Spleen (tissue), 11 donors: ENCODE measurements around the gene SEC23IP. TPM values are rescaled to one million over a fixed set of nuclear protein-coding genes. Genes with fewer than 3 reads are reported as not detected.
"Not testable (repeated sequence)": the region's sequence is repeated elsewhere in the genome, so short reads cannot be mapped to it uniquely, and the experiment has no call there.

Experiments
- DNase-seq: peaks from one replicate; pipeline ENCODE4 v3.0.0-alpha.2; 2020
- H3K27ac ChIP-seq, 8 donors: fragments of 200-600 bp; sonication (generic) in 7 of 8; 1 replicate in 4 of 8; 2 replicates in 4 of 8; pipeline versions ENCODE4 v1.5.0 to v1.8.0; 2016 to 2021; ENCODE audit warnings: inconsistent platforms in 4 of 8, mild to moderate bottlenecking in 4 of 8, moderate library complexity in 1 of 8
- H3K27me3 ChIP-seq, 7 donors: fragments of 200-600 bp; sonication (generic) in 6 of 7; replicated peaks in 1 of 7; 1 replicate in 4 of 7; 2 replicates in 3 of 7; pipeline versions ENCODE4 v1.5.0 to v1.8.0; 2016 to 2021; ENCODE audit warnings: inconsistent platforms in 3 of 7, mild to moderate bottlenecking in 1 of 7
- H3K36me3 ChIP-seq, 6 donors: fragments of 200-600 bp; sonication (generic) in 5 of 6; 1 replicate in 4 of 6; 2 replicates in 2 of 6; pipeline versions ENCODE4 v1.5.0 to v1.8.0; 2016 to 2021; ENCODE audit warnings: inconsistent platforms in 2 of 6
- H3K4me1 ChIP-seq, 6 donors: fragments of 200-600 bp; sonication (generic) in 5 of 6; 1 replicate in 3 of 6; 2 replicates in 3 of 6; pipeline versions ENCODE4 v1.5.0 to v1.8.0; 2016 to 2021; ENCODE audit warnings: inconsistent platforms in 3 of 6
- H3K4me3 ChIP-seq, 8 donors: fragments of 200-600 bp; sonication (generic) in 7 of 8; 1 replicate in 4 of 8; 2 replicates in 4 of 8; pipeline versions ENCODE4 v1.5.0 to v1.8.0; 2016 to 2021; ENCODE audit warnings: inconsistent platforms in 4 of 8, mild to moderate bottlenecking in 4 of 8, moderate library complexity in 2 of 8
- H3K9me3 ChIP-seq, 8 donors: fragments of 200-600 bp; sonication (generic) in 7 of 8; 1 replicate in 4 of 8; 2 replicates in 4 of 8; pipeline versions ENCODE4 v1.5.0 to v1.8.0; 2016 to 2021; ENCODE audit warnings: inconsistent platforms in 4 of 8
- POLR2A ChIP-seq, 3 donors: fragments of 450-650 bp; IDR thresholded peaks; one replicate each; pipeline ENCODE4 v1.5.1; 2017; ENCODE audit warnings: antibody characterized with exemption in 3 of 3, mild to moderate bottlenecking in 1 of 3
- POLR2AphosphoS5 ChIP-seq, 3 donors: sonication (generic); formaldehyde crosslinking; IDR thresholded peaks; one replicate each; pipeline ENCODE4 v1.5.1; 2017; ENCODE audit warnings: antibody characterized with exemption in 3 of 3
- WGBS, 5 donors: extraction: QIAGEN DNeasy Blood & Tissue Kit in 3 of 5; methylation state at CpG; one replicate each; pipeline versions ENCODE4 v1.1.5 to v1.1.7; 2013 to 2018; 5-methylcytosine and 5-hydroxymethylcytosine counted together
- intact Hi-C: fragments of 100-400 bp; cut with DNase I; formaldehyde crosslinking; loops from one replicate; pipeline ENCODE4 v1.15.0; 2023; ENCODE audit warnings: low total_unique reads
- polyA plus RNA-seq, 3 donors: library from polyadenylated mRNA; stranded (reverse); fragments of 200-250 nt; gene quantifications; one replicate each; pipeline ENCODE4 v1.2.1, GENCODE V29; 2013
- total RNA-seq, 7 donors: library from RNA; depleted of rRNA in 3 of 7; stranded (reverse); fragments of >200 nt in 3 of 7; fragmentation: NEBNext Ultra II Directional in 4 of 7; extraction: Animal tissue kit (Norgen Biotek cat#: 25700) in 4 of 7; gene quantifications; one replicate each; pipeline versions ENCODE4 v1.1.0 to v1.2.1, GENCODE V29; 2016 to 2021
- TF ChIP-seq, protein P1 (sequence below), 11 experiments: fragments of 200-600 bp in 7 of 11; fragments of 450-650 bp in 4 of 11; sonication (generic) in 4 of 11; IDR thresholded peaks in 8 of 11; conservative IDR thresholded peaks in 3 of 11; 1 replicate in 7 of 11; 2 replicates in 4 of 11; pipeline versions ENCODE4 v1.4.0 to v1.8.0; 2016 to 2021; ENCODE audit warnings: antibody characterized with exemption in 11 of 11, inconsistent platforms in 4 of 11, mild to moderate bottlenecking in 1 of 11
- donor health status: healthy with polysubstance abuse.
- donor health status: DM: no; HTN: no; CAD: no; lungs with moderate emphysema.
- donor health status: DM: no; HTN: no; CAD: no.
- donor health status: Bipolar disorder and iron deficiency.
- donor health status: healthy.
- donor health status: DM: no; HTN: no; CAD: no.
- donor health status: DM: yes; HTN: yes; CAD: no.

SEC23IP gene
- total and polyA plus RNA-seq, 10 donors: 6.8 to 59.9 (median 33.8) TPM

DNA sequence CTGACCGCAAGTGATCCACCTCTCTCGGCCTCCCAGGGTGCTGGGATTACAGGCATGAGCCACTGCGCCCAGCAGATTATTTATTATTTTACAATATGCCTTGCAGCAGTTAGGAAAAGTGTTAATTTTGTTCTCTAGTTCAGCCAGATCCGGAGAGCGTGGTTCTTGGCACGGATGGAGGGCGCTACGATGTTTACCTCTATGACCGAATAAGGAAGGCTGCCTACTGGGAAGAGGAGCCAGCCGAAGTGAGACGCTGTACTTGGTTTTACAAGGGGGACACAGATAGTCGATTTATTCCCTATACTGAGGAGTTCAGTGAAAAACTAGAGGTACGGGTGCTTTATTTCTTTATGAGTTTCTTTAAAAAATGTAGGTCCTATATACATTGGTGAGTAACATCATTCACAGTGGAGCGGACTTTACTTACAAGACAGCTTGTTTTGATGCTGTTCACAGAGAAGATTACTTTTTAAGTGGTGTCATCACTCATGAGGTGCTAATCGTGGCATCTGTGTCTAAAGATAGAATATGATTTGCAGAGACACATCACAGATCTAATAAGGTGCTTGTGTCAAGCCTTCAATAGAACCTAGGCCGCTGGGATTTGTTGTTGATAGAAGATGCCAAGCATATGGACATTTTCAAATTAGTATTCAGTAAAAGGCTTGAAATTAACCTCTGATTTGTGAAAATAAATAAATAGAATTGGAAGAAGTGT, 11.6 kb downstream of the SEC23IP start:
- Histone ChIP-seq H3K27me3 (no peaks in the 10 kb centered on the region), H3K27ac (no peak overlapping the region), H3K9me3 (no peaks in the 10 kb centered on the region), H3K4me1 (peaks cover 0 to 29% (median 14%) of the 10 kb centered on the region in 6 donors), H3K4me3 (no peak overlapping the region), H3K36me3 (peaks cover 6 to 98% (median 65%) of the 10 kb centered on the region in 6 donors)
- DNase-seq: no peak
- intact Hi-C loops: no loop called here
- 91 to 97% (median 93%) methylated on average over 16 of the region's 16 CpGs for WGBS, 5 donors
- no peak for TF ChIP-seq POLR2AphosphoS5 (IDR thresholded peaks at IDR 0.05)
- no peak for TF ChIP-seq POLR2A (IDR thresholded peaks at IDR 0.05)
- TF ChIP-seq, protein P1, sequence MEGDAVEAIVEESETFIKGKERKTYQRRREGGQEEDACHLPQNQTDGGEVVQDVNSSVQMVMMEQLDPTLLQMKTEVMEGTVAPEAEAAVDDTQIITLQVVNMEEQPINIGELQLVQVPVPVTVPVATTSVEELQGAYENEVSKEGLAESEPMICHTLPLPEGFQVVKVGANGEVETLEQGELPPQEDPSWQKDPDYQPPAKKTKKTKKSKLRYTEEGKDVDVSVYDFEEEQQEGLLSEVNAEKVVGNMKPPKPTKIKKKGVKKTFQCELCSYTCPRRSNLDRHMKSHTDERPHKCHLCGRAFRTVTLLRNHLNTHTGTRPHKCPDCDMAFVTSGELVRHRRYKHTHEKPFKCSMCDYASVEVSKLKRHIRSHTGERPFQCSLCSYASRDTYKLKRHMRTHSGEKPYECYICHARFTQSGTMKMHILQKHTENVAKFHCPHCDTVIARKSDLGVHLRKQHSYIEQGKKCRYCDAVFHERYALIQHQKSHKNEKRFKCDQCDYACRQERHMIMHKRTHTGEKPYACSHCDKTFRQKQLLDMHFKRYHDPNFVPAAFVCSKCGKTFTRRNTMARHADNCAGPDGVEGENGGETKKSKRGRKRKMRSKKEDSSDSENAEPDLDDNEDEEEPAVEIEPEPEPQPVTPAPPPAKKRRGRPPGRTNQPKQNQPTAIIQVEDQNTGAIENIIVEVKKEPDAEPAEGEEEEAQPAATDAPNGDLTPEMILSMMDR (IDR thresholded peaks at IDR 0.05 in 8 of 11, conservative IDR thresholded peaks at IDR 0.05 in 3 of 11): no peak

DNA sequence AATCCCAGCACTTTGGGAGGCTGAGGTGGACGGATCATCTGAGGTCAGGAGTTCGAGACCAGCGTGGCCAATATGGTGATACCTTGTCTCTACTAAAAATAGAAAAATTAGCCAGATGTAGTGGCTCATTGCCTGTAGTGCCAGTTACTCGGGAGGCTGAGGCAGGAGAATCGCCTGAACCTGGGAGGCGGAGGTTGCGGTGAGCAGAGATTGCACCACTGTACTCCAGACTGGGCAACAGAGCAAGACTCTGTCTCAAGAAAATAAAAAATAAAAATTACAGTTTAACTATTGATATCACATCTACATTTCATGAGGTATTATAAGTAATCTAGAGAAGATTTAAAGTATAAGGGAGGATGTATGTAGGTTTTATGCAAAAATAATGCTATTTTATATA, 15.2 kb downstream of the SEC23IP start:
- H3K27me3 ChIP-seq, H3K4me1 ChIP-seq, H3K4me3 ChIP-seq, H3K9me3 ChIP-seq, DNase-seq, intact Hi-C loops, H3K27ac ChIP-seq: not testable (repeated sequence)
- 96 to 98% (median 97%) methylated on average over 7 of the region's 7 CpGs for WGBS, 5 donors
- peaks cover 6 to 100% (median 90%) of the 10 kb centered on the region in 6 donors for H3K36me3 ChIP-seq

DNA sequence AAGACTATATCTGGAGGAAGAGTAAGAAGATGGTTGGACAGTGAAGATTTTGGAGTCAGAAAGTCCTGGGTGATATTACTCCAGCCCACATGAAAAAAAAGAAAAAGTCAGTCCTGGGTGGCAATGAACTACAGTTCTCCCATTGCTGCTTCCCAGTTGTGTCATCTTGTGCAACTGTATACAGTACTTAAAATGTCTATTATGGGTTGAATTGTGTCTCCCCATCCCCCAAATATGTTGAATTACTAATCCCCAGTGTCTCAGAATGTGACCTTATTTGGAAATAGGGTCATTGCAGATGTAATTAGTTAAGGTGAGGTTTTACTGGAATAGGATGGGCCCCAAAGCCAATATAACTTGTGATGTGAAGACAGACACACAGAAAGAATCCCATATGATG, 15.6 kb downstream of the SEC23IP start:
- no peak overlapping the region for H3K27ac ChIP-seq
- H3K4me3 ChIP-seq: no peak overlapping the region
- H3K36me3 ChIP-seq: peaks cover 6 to 100% (median 90%) of the 10 kb centered on the region in 6 donors
- H3K4me1 ChIP-seq: no peaks in the 10 kb centered on the region
- no peaks in the 10 kb centered on the region for H3K9me3 ChIP-seq
- DNase-seq: no peak
- no peaks in the 10 kb centered on the region for H3K27me3 ChIP-seq
- TF ChIP-seq, protein P1 (IDR thresholded peaks at IDR 0.05 in 8 of 11, conservative IDR thresholded peaks at IDR 0.05 in 3 of 11): no peak
- TF ChIP-seq POLR2AphosphoS5 (IDR thresholded peaks at IDR 0.05): no peak
- TF ChIP-seq POLR2A (IDR thresholded peaks at IDR 0.05): no peak
- intact Hi-C loops: no loop called here

DNA sequence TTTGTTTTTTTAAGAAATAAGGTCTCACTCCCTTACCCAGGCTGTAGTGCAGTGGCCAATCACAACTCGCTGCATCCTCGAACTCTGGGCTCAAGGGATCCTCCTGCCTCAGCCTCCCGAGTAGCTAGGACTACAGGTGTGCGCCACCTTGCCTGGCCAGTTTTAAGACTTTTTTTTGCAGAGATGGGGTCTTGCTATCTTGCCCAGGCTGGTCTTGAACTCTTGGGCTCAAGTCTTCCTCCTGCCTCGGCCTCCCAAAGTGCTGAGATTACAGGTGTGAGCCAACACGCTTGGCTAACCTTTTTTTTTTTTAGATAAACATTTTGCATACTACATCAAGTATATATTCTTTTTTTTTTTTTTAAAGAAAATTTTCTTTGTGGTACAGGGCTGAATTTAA, 18.2 kb downstream of the SEC23IP start:
- intact Hi-C loops: no loop called here
- peaks cover 0 to 100% (median 82%) of the 10 kb centered on the region in 6 donors for H3K36me3 ChIP-seq
- H3K4me1 ChIP-seq: no peaks in the 10 kb centered on the region
- TF ChIP-seq POLR2A (IDR thresholded peaks at IDR 0.05) (no peak), POLR2AphosphoS5 (IDR thresholded peaks at IDR 0.05) (no peak)
- TF ChIP-seq, protein P1 (IDR thresholded peaks at IDR 0.05 in 8 of 11, conservative IDR thresholded peaks at IDR 0.05 in 3 of 11): no peak
- H3K4me3 ChIP-seq: no peak overlapping the region
- H3K9me3 ChIP-seq: no peaks in the 10 kb centered on the region
- no peak overlapping the region for H3K27ac ChIP-seq
- no peak for DNase-seq
- H3K27me3 ChIP-seq: no peaks in the 10 kb centered on the region
- 94 to 98% (median 97%) methylated on average over 6 of the region's 6 CpGs for WGBS, 5 donors
